Mesenteric fat pad (tissue), 1 donor: Measurements from ENCODE around the gene SP140L. TPM values are rescaled to one million over a fixed set of nuclear protein-coding genes. Genes with fewer than 3 reads are reported as not detected.
"Not testable (repeated sequence)": the region's sequence is repeated elsewhere in the genome, so short reads cannot be mapped to it uniquely, and the experiment has no call there.

Experiments used
- DNase-seq: peaks from one replicate; pipeline ENCODE4 v3.0.0-alpha.2; 2020; ENCODE audit warnings: low spot score
- total RNA-seq: library from RNA; stranded (reverse); fragmentation: NEBNext Ultra II Directional; extraction: Animal tissue kit (Norgen Biotek cat#: 25700); gene quantifications from one replicate; pipeline ENCODE4 v1.2.1, GENCODE V29; 2021
- donor health status: DM: yes; HTN: yes; CAD: no.

The SP140L gene
- total RNA-seq, 1 donor from 2014 or later: 15.6 TPM

DNA sequence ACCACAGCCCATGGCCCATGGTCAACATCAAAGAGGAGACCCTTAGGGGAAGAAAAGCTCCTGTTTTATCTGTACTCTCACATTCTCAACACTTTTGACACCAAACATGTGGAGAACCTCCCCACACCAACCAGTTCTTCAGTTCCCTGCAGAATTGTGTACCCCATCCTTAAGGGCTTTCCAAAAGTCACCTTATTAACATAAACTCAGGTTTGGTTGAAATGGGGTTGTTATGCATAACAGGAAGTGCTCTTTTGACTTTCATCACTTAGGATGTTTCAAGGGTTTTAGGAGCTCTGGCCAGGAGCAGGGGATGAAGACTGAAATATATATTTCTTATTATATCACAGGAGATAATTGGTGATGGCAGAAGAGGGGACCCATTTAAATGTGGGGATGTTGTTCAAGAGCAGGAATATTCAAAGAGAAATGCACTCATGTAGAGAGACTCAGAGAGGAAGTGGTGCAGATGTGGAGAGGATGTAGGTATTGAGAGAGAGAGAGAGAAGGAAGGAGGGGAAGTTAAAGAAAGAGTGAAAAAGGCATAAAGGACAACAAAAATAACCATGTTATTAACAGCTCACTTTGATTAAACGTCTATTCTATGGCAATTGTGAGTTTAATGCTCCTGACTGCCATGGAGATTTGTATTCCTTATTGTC, 35.2 kb downstream of the SP140L start:
- DNase-seq: no peak

- DNase-seq: no peak
Observed at GRCh38 chr2:230382108-230382507, 55.1 kb downstream of the SP140L start.

GRCh38 chr2:230383453-230383852, 56.5 kb downstream of the SP140L start:
- no peak for DNase-seq

DNA sequence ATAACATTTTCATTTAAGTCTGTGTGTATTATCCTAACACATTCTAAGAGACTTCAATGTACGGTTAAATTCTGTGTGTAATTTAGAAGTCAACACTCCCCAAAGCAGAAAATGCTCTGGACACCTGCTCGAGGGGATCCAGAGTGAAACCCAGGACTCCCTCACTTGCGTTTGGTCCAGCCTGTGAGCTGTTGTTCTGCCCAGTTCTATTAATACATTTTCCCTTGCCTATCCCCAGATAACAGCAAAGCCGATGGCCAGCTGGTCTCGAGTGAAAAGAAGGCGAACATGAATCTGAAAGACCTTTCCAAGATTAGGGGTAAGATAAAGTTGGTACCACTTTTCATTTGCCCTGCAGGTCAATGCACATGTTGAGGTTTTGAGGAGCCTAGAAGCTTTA, 58.0 kb downstream of the SP140L start:
- DNase-seq: no peak

DNA sequence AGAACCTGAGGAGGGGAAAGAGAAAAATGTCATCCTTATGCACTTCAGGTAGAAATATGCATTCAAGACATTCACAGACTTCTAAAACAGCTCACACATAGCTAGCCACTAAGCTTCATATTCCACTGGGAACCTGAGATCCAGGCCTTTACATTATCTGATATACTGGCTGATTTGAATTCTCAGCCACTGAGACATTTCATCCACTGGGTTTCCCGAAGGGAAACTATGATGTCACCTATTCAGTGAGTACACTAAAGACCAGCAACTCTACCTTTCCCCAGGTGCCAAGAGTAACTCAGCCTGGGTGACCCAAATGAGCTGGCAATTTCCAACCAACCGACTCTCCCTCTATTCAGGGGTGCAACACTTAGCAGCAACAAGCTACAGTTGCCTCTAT, 67.3 kb downstream of the SP140L start:
- no peak for DNase-seq

- not testable (repeated sequence) for DNase-seq
Observed at GRCh38 chr2:230398698-230399097, 71.7 kb downstream of the SP140L start.

GRCh38 chr2:230400041-230400440, 73.0 kb downstream of the SP140L start:
- DNase-seq: no peak

DNA sequence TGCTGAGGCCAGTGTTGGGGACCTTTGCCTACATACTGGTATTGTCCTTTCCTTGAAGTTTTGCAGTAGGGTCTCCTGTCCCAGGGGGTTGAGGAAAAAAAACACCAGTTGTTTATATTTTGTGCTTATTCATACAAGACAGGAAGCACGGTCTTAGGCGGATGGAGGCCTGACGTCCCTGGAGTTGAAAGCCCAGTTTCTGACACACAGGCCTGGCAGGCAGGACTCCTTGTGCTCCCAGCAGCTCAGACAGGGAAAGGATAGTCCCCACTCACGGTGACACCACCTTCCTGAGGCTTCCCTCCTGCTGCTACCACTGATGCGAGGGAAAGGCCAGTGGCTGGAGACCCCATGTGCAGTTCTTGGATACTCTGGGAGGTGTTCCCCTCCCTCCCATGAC, 73.5 kb downstream of the SP140L start:
- no peak for DNase-seq

- not testable (repeated sequence) for DNase-seq
Observed at GRCh38 chr2:230401026-230401425, 74.0 kb downstream of the SP140L start.

- DNase-seq: no peak
Observed at GRCh38 chr2:230403746-230404145, 76.8 kb downstream of the SP140L start.

GRCh38 chr2:230405824-230406223, 78.8 kb downstream of the SP140L start:
- DNase-seq: no peak

GRCh38 chr2:230408244-230408842, 81.3 kb downstream of the SP140L start:
- DNase-seq: no peak

GRCh38 chr2:230409316-230409715, 82.3 kb downstream of the SP140L start:
- DNase-seq: not testable (repeated sequence)

GRCh38 chr2:230410263-230410662, 83.3 kb downstream of the SP140L start:
- DNase-seq: no peak

- no peak for DNase-seq
Observed at GRCh38 chr2:230410861-230411569, 84.0 kb downstream of the SP140L start.

DNA sequence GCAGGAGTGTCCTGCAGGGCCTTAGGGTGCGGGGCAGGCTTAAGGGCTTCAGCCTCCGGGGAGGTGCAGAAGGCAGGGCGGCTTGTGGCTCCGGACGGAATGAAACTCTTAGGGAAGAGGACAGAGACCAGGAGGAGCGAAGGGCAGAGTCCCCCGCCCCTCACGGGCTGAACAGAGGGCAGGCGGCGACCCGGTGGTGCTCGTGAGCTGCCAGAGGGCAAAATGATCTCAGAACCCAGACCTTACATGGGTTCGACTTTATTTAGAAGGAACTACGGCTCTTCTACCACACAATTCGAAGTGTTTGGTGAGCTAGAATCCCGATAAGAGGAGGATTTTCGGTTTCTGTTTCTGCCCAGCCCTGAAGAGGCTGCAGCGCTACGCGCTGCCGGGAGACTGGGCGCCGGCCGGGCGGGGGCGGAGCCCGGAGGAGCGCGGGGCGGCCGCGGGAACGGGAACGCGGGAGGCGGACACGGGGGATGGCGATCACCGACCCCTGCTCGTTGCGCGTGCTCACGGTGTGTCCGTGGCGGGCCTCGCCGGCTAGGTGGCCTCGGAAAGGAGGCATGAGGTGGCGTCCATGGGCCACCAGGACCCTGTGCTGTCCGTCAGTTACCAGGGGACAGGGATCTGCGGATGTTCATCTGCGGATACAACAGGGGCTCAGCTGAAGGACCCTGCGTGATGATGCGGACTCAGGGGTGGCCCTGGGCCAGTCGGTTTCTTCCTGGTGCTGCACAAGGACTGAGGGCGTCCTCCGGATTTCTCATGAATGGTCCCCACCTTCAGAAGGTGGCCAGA, 84.8 kb downstream of the SP140L start:
- DNase-seq: no peak

DNA sequence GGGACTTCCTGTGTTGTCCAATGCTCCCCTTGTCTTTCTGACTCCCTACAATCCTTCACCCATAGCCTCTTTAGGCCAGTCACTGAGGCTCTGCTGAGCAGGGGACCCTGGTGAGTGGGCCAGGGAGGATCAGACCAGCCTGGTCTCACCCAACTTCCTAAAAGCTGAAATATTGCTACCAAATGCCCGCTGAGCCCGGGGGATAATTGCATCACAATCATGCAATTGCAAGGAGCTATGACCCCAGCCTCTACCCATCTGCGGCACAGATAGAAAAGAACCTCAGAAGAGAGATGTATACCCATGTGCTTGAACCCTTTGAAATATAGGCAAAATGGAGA, 85.3 kb downstream of the SP140L start:
- DNase-seq: no peak

- no peak for DNase-seq
Observed at GRCh38 chr2:230412846-230413245, 85.9 kb downstream of the SP140L start.

GRCh38 chr2:230413479-230413878, 86.5 kb downstream of the SP140L start:
- DNase-seq: no peak

GRCh38 chr2:230414302-230414701, 87.3 kb downstream of the SP140L start:
- DNase-seq: no peak

- no peak for DNase-seq
Observed at GRCh38 chr2:230416061-230416721, 89.2 kb downstream of the SP140L start, which contains the start of gene SP100. SP100 (plus strand) TSS chr2:230416201; CDS start chr2:230416297, 96 bp downstream.
